ENCODE results near the gene LTBP2.

LTBP2 gene

DNA sequence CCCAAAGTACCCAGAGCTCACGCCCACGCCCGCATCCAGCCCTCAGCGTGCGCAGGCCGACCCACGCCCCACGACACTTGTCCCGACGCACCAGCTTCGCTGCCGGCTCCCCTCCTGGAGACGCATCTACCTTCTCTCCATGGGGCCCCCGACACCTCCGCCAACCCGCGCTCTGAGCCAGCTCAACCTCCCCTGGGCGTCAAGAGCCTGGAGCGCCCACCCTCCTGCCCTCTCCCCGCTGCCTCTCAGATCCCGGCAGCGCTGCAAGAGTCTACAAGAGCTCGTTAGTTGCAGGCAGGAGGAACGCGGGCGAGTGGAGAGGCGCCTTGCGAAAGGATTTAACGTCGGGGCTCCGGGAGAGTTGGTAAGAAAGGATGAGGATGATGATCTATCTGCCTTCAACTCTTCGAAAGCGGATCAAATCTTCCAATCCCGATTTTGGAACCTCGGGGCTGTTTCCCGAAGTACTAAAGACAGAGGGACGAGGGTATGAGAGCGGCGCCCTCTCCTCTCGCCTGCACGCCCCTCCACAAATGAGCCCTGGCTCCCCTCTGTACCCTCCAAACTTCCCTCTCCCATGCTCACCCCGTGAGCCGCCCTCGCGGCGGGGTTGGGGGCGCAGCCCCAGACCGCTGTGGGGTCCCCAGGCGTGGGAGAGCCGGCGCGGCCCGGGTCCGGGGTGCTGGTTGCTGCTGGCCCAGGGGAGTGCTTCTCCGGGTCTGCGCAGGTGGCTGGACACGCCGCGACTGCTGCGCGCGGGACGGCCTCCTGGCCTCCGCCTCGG, 979 bp downstream of the LTBP2 start:
- DNase-seq: no peak

DNA sequence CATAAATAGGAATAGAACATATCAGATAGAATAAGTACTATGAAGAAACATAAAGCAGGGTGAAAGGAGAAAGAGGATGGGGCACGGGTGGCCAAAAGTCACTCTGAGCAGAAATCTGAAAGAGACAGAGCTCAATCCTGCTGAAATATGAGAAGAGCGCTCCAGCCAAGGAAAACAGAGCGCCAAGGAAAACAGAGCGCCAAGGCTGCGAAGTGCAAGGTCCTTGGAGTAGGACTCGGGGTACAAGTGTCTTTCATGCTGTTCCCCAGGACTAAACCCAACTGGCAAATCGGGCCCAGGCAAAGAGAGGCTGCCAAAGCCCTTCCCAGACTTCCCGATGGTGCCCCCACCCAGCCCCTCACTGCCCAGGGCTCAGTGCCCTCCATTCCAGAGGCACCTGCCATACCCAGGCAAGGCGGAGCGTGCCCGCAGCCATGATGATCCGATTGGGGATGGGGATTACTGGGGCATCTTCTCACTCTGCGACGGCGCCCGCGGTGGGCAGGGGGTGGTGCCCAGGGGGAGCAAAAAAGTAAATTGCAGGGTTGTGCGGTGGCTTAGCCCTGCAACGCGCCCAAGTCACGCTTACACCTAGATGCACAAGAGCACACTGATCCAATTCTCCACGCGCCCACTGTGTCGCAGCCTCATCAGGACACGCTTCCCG, 1.7 kb downstream of the LTBP2 start:
- DNase-seq: no peak

DNA sequence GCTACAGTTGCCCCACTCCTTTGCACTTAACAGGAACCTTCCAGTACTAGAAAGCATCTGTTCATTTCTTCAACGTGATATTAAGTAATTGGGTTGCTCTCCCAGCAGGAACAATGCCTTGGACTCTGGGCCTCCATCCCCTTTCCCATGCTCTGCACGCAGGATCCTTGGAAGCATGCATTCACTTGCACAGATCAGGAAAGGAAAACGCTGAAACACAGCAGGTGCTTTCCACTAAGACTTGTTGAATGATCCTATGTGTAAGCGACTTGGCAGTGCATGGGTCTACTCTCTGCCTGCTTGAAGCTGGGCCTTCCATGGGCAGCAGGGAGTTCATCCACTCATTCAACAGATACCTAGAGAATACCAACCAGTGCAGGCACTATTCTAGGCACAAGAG, 2.3 kb downstream of the LTBP2 start:
- peak; percentile 16 for DNase-seq

DNA sequence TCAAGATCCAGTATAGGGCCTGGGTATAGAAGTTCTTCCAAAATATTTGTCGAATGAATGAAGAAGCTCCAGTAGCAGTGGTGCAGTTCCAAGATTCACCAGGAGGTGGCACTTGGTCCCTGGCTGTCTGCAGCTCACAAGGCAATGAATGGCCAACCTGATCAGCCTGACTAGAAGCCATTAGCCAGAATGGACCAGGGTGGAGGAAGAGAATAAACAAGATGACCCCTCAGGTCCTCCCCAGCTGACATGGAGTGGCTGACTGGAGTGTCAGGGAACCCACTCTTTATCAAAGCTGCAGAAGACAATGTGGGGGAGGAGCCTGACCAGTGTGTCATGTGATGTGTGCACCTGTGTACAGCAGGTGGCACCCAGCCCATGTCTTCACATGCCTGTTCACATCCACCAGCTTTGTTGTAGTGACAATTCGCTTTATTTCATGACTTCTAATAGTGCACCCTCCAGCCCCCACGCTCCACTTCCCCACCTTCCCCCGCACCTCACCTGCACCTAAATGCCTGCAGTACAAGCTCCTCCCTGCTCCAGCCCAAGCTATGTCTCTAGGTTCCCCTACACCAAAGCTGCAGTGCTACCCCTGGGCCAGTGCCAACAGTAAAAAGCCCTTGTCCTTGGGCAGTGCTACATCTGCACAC, 3.0 kb downstream of the LTBP2 start:
- peak; percentile 95 for DNase-seq

DNA sequence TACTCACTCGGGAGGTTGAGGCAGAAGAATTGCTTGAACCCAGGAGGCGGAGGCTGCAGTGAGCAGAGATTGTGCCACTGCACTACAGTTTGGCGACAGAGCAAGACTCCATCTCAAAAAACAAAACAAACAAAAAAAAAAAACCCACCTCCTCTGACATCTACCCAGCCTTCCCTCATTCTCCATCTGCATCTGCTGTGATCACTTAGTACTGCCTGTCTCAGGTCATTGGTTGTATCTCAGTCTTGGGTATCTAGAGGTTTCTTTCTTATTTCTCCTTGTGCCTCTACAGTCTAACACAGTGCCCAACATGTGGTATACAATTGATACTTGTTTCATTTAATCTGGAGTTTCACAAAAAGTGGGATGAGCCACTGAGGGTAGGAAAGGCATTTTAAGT, 5.3 kb downstream of the LTBP2 start:
- DNase-seq: no peak

DNA sequence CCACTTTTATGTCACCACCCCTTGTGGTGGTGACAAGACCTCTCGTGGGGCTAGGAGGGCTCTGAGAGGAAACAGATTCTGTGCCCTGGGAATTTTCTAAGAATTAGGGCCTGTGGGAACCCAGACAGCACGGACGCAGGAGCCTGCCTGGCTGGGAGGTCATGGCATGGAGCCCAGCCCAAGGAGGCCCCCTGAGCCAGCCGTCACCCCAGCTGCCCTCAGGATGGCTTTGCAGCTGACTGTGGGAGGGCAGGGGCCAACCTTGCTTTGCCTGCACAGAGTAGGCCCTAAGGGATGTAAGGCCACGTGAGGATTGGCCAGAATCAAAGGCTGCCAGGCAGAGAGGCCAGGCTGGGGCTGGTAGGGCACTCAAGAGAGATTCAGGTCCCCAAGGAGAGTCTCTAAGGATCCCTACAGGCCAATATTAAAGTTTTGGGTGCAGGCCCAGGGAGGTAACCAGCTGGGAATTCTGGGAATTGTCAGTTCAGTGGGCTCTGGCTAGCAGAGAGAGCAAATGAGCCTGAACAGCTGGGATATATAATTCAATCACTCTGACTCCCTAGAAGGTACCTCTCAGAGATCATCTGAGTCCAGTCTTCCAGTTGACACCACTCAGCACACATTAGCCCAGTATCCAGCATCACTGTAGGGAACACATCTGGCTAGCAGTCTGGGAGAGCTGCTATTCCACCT, 6.4 kb downstream of the LTBP2 start:
- DNase-seq: no peak

DNA sequence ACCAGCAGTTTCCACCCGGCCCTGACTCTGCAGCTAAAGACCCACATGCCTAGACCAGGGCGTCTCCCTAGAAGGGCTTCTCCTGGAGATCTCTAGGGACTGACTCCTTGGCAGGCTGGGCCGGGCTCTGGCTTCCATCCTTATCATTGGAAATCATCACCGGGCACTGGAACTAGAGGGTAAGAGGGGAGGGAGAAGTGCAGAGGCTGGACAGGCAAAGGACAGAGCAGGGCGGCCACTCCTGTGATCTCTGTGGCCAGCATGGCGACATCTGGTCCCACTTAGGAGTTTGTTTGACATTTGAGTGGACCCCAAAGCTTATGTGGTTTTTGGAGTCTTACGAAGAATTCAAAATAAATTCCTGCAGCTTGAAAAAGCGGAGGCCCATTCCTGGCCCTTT, 7.1 kb downstream of the LTBP2 start:
- DNase-seq: no peak

DNA sequence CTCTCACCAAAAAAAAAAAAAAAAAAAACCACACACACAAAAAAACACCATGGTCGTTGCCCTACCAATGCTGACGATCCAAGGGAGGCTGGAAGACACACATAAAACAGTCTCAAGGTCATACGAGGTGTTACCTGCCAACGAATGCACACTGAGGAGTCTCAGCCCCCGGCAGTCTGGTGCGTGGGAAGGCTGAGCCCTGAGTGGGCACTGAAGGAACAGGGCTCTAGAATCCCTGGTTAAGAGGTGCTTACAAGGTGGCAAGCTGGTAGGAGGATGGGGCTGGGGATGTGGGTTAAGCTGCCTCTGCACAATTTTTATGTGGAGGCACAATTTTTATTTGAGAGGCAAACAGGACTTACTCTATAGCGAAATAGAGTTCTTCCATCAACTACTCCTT, 7.9 kb downstream of the LTBP2 start:
- no peak for DNase-seq

DNA sequence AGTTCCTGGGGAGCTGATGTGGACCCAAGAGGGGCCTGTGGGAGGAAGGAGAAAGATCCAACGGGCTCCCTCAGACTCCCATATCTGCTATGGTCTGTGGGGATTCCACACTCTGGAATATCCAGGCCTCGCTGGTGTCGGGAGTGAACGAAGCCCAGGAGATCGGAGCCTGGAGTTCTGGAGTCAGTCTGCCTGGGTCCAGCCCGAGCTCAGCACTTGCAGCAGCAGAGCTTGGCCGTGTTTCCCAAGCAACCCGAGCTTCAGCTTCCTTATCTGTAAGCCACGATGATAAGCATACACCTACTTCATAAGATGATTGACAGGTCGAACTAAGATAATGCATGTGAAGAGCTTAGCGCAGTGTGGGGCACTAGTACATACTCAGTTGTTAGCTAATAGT, 10.1 kb downstream of the LTBP2 start:
- no peak for DNase-seq

DNA sequence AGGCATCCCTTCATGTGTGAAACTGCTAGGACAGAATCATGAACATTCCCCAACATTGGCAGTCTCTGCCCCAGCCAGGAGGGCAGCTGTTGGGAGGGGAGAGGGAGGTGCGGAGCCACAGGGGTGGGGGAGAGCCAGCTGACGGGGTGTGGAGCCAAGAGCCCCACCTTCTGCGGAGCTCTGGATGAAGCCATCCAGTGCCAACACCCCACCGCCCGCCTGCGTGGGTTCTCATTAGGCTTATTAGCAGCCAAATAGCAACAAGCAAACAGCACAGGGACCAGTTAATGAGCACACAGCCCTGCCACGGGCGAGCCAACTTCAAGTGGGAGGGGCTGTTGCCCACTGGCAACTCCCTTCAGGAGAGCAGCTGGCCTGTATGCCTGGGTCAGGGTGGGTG, 12.1 kb downstream of the LTBP2 start:
- DNase-seq: no peak

DNA sequence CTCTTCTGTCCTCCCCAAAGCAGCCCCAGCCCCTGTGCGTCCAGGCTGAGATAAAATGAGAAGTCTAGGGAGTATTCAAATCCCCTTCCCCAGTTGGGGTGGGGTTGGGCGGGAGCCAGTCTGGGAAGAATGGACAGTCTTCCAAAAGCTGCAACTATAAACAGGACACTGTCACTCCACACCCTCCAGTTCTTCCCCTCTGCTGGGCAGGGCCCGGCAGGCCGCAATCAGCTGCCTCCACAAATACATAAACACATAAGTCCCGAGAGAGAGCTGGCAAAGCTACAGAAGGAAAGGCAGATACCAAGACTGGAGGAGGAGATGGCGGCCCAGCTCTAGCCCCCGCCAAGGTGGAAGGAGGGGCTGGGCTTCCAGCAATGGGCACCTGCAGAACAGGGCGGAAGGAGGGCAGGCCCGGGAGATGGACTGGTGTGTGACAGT, 12.7 kb downstream of the LTBP2 start:
- DNase-seq: no peak

DNA sequence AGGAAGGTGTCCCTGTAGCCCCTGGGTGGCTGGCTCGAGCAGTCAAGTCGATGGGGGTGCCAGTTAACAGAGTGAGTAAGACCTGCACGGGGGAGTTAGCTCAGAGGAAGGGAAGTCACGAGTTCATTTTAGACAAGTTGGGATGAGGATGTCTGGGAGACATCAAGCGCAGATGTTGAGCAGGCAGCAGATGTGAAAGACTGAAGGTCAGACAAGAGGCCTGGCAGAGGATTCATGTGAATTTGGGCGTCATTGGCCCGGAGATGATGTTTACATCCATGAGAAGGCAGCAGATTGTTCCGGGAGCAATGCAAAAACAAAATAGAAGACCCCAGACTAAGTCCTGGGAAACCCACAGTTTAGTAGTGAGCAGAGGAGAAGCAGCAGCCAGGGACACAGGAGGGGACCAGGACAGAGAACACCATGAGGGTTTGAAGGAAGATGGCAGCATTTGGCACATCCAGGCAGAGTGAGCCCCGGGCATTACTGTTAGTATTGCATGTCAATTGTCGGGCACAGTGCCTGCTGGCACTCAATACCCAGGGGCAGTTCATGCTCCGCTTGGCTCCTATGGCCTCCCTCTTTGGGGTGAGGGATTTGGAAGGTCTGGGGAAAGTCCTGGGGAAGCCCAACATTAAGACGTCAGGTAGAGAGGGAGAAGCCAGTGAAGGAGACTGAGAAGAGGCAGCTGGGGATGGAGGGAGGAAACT, 15.1 kb downstream of the LTBP2 start:
- DNase-seq: no peak

DNA sequence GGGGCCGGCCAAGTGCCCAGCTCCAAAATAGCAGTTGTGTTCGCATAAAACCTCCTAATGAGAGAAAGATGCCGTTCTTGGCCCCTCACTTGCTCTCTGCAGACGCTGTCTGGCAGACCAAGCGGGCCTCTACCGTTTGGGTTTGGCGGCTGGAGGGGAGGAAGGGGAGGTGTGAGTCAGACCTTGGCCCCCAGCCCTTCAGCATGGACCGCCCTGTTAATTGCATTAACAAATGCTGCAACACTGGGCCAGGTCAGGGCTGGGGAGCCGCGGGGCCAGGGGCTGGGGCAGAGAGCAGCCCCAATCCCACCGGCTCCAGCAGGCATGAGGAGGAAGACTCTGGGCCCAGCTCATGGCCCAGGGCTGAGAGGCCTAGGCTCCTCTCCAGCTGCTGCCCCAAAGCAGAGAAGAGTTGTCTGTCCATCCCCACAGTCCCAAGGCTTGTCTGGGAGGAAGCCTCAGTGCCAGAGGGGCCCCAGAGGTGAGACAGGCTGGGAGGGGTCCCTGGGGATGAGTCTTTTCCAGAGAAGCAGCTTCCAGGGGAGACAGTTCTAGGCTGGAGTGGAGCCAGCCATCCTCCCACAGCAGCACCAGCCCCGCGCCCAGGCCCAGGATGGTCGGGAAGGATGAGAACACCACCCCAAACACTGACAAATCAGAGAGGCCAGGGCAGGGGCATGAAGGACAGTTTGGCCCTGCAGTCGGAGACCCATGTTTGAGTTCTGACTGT, 16.9 kb downstream of the LTBP2 start:
- DNase-seq: no peak

DNA sequence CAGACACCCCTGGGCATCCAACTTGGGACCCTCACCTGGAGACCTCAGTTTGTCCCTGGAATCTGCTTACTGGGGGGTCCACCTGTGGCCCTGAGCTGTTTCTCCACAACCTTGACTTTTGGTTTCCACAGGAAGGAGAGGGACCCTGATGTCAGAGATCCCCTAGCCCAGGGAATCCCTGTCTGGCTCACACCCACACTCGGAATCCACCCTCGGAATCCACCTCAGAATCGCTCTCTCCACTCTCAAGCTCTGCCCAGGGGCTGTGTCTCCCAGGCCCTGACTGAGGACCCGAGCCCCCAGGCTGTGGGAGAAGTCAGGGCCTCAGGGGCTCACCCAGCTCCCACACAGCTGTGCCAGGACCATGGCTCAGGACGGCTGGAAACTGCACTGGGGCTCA, 17.4 kb downstream of the LTBP2 start:
- no peak for DNase-seq

DNA sequence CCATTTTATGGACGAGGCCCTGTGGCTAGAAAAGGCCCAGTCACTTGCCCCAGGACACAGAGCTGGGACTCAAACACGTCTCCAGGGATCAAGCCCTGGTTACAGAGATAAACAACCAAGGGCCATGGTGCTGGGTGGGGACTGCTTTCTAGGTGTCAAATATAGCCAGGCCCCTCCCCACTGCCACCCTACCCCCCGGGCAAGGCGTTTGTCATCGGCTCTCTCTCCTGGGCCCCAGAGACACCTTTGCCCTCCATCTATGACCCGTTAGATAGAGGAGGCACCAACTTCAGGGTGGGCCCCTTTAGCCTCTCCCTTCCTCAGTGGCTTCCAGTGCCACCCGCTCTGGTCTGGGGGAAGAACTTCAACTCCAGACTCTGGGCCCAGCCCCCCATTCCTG, 18.0 kb downstream of the LTBP2 start:
- no peak for DNase-seq

DNA sequence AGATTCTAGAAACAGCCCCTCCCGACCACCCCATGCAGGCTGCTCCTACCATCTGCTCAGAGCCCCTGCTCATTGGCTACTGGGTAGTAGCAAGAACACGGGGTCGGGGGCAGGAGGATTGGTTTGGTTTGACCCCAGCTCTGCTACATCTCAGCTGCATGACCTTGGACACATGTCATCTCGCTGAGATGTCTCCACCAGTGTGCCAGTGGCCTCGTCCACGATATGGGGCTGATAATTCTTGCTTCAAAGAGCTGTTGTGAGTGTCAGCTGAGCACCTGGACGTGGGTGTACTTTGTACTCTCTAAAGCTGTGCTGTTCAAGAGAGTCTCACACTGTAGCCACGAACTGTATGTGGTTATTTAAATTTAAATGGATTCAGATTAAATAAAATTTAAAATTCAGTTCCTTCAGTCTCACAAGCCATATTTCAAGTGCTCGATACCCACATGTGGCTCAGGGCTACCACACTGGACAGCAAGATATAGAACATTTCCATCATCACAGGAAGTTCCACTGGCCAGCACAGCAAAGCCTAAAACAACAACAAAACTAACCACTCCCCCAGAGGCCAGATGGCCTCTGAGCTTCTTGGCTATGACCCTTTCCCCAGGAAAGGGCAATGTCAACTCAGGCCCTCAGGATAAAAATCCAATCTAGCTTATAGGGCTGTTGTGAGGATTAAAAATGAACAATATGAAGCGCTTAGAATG, 18.6 kb downstream of the LTBP2 start:
- no peak for DNase-seq

DNA sequence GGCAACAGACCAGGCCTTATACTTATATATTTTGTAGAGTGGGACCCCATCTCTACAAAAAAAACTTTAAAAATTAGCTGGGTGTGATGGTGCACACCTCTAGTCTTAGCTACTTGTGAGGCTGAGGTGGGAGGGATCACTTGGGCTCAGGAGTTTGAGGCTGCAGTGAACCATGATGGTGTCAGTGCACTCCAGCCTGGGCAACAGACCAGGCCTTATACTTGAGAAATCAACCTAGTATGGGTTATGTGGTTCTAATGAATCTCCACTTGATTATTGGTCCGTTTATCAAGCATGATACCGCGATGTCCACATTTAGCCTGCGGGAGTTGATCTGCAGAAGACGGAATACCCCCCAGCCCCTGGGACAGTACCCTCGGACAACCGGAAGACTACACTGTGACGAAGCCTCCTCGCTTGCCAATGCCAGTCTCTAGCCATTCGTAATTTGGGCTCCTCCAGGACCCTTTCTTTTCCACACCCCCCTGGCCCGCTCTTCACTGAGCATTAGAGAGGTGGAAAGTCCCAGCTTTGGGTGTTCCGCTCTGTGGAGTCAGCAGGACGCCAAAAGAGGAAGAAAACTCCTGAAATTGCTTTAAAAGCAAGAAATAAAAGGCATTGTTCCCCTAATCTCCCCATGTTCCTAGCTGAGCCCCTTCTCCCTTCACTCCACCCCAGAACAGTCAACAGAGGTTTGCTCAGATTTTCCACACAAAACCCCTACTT, 19.4 kb downstream of the LTBP2 start:
- no peak for DNase-seq

DNA sequence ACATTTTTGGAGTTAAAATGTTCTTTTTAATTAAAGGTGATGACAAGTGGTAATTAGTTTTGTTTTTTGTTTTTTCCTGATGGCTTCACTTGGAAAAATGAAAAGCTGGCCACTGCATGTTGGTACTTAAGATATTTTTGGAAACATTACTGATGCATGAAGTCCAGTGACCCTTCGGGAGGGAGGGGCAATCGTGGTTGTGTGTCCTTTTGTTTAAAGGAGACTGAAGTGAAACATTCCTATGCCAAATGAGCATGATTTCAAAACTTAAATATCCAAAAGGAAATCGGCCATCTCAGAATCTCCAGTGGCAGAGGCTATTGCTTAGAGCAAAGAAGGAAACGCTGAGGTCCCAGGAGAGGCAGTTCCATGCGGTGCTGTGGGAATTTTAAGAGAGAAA, 20.1 kb downstream of the LTBP2 start:
- DNase-seq: no peak

DNA sequence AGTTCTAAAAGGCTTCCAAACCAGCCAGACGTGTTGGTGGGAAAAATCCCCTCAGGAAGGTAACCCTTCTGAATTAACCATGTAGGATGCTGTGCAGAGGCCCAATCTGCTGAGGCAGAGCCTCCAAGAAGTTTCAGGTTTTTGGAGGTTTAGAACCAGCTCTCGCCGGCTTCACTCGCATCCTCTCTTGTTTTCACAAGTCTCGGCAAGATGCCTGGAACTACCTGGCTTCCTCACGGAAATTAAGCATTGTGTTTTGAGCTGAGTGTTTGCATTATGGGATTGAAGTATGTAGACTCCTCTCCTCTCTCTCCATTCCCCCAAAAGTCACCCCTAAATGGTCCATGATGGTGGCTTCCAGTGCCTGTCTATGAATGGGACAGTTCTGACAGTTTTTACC, 20.6 kb downstream of the LTBP2 start:
- DNase-seq: no peak

DNA sequence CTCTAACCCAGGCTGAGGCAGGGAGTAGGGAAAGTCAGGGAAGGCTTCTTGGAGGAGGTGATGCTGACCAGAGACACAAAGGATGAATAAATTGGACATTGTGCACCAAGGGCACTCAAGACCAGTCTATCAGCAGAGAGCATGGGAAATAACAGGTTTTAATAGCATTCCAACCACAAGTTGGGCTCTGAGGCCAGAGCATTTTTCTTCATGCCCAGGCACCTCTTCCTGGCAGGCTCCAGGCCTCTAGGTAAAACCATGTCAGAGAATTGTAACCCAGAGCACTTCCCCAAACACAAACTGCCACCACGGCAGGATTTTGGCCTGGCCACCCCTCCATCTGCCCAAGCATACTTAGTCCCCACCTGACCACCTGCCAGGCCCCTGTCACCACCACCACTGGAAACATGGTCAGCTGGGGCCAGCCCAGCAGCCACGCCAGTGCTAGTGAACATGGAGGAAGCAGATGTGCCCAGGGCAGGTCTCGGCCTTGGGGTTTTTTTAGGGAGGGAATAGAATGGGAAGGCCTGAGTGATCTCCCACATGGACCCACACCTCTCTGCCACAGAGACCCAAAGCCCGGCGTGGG, 22.7 kb downstream of the LTBP2 start:
- no peak for DNase-seq

DNA sequence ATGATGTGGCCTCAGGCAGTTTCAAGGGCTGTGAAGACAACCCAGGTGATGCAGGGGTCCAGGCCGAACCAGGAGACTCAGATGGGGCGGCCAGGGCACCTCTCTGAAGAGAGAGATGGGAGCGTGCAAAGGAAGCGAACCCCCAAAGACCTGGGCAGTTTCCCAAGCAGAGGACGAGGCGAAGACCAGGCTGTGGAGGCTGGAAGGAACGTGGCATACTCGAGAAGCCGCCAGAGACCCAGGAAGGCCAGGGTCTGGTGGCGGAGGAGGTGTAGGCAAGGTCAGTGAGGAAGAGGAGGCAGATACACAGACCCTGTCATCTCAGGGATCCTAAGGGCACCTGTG, 24.7 kb downstream of the LTBP2 start:
- DNase-seq: no peak

All from NCI-H510A treated with DMSO at 0.1 percent for 48 hours (cell line).